Measurements from ENCODE around the gene TRABD. TPM values are rescaled to one million over a fixed set of nuclear protein-coding genes. Genes with fewer than 3 reads are reported as not detected.

TRABD gene
- total RNA-seq, 1 donor from 2014 or later = 33.1 TPM

DNA sequence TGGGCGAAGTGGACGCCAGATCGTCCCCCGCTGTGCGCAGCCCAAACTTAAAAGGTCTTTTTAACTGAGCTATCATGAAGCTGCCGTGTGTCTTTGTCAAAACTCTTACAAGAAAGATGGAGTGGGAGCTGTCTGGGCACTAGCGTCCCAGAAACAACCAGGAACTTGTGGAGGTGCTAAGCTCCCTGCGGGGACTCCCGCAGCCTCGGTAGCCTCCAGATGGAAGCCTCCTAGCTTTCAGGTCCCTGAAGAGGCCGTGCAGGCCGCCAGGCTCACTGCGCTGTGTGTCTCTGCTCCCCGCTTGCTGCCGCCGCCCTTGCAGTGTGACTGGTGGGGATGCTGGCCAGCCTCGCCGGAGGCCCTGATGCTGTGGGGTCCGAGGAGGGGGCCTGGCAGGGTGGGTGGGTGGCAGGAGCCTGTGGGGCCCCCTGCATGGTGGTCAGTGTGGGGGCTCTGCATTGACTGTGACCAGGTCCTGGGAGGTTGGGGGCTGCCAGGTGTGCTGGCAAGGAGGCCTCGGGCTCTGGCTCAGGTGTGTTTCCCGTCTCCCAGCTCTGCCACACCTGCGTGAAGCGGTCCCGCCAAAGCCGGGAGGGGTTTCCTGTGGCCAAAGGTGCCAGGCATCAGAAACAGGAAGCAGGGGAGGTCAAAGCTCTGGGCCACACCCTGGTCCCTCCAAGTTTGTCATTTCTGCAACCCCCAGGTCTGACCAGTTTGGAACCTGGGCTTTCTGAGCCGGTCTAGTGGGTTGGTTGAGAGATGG is 1.2 kb downstream of the TRABD start:
- peaks cover 3% of the 10 kb centered on the region for H3K4me1 Mint-ChIP-seq (ENCODE audit: unreplicated experiment)
- H3K4me3 Mint-ChIP-seq (ENCODE audit: unreplicated experiment) = peak overlapping the region; percentile 92
- H3K9me3 Mint-ChIP-seq (ENCODE audit: unreplicated experiment) = no peaks in the 10 kb centered on the region
- peaks cover 3% of the 10 kb centered on the region for H3K36me3 Mint-ChIP-seq (ENCODE audit: low read depth, unreplicated experiment)
- TF ChIP-seq, protein P1, sequence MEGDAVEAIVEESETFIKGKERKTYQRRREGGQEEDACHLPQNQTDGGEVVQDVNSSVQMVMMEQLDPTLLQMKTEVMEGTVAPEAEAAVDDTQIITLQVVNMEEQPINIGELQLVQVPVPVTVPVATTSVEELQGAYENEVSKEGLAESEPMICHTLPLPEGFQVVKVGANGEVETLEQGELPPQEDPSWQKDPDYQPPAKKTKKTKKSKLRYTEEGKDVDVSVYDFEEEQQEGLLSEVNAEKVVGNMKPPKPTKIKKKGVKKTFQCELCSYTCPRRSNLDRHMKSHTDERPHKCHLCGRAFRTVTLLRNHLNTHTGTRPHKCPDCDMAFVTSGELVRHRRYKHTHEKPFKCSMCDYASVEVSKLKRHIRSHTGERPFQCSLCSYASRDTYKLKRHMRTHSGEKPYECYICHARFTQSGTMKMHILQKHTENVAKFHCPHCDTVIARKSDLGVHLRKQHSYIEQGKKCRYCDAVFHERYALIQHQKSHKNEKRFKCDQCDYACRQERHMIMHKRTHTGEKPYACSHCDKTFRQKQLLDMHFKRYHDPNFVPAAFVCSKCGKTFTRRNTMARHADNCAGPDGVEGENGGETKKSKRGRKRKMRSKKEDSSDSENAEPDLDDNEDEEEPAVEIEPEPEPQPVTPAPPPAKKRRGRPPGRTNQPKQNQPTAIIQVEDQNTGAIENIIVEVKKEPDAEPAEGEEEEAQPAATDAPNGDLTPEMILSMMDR (IDR thresholded peaks at IDR 0.05; ENCODE audit: unreplicated experiment) = no peak
- no peak for DNase-seq (ENCODE audit: low spot score)
- no peak overlapping the region for H3K27ac Mint-ChIP-seq (ENCODE audit: unreplicated experiment)
- H3K27me3 Mint-ChIP-seq (ENCODE audit: unreplicated experiment) = peaks cover 8% of the 10 kb centered on the region

DNA sequence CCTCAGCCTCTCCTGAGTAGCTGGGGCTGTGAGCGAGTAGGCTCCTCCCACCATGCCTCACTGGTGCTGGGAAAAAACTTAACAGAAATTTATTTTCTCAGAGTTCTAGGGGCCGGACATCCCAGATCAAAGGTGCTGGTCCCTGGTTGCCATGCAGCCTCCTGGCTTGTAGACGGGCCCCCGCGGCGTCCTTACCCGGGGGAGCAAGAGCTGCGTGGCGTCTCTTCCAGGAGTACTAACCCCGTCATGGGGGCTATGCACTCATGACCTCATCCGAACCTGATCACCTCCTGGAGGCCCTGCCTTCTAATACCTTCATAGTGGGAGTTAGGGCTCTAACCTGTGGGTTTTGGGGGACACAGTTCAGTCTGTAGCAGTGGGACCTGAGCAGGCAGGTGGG is 2.6 kb downstream of the TRABD start:
- H3K9me3 Mint-ChIP-seq (ENCODE audit: unreplicated experiment) = no peaks in the 10 kb centered on the region
- H3K4me1 Mint-ChIP-seq (ENCODE audit: unreplicated experiment) = peaks cover 3% of the 10 kb centered on the region
- H3K36me3 Mint-ChIP-seq (ENCODE audit: low read depth, unreplicated experiment) = peaks cover 3% of the 10 kb centered on the region
- no peak for DNase-seq (ENCODE audit: low spot score)
- no peak overlapping the region for H3K27ac Mint-ChIP-seq (ENCODE audit: unreplicated experiment)
- no peak overlapping the region for H3K4me3 Mint-ChIP-seq (ENCODE audit: unreplicated experiment)
- TF ChIP-seq, protein P1 (IDR thresholded peaks at IDR 0.05; ENCODE audit: unreplicated experiment) = no peak
- H3K27me3 Mint-ChIP-seq (ENCODE audit: unreplicated experiment) = peaks cover 10% of the 10 kb centered on the region

DNA sequence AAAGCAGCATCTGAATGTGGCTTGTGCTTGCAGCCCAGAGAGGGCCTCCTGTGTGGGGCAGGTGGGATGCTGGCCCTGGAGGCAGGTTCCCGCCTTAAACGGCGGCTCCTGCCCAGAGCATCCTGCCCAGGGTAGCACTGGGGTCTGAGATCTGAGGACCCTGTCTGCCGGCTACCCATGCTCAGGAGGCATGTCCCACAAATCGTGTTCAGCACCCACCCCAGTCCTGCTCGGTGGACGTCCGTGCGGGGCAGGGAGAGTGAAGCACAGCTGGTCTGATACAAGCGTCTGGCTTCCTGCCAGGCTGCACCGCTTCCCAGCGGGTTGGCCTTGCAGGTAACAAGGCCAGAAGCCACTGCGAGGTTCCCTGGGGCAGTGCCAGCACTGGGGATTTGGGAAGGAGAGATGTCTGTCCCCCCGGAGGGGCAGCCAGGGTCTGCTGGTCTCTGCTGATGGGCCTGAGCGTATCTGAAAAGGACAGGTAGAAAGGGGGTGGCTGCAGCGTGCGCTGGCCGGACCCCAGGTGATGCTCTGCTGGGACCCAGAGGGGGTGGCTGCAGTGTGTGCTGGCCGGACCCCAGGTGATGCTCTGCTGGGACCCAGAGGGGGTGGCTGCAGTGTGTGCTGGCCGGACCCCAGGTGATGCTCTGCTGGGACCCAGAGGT is 3.6 kb downstream of the TRABD start:
- Mint-ChIP-seq H3K9me3 (ENCODE audit: unreplicated experiment) (no peaks in the 10 kb centered on the region), H3K4me1 (ENCODE audit: unreplicated experiment) (peaks cover 3% of the 10 kb centered on the region), H3K36me3 (ENCODE audit: low read depth, unreplicated experiment) (peaks cover 3% of the 10 kb centered on the region), H3K27ac (ENCODE audit: unreplicated experiment) (no peak overlapping the region), H3K27me3 (ENCODE audit: unreplicated experiment) (peaks cover 10% of the 10 kb centered on the region), H3K4me3 (ENCODE audit: unreplicated experiment) (no peak overlapping the region)
- no peak for DNase-seq (ENCODE audit: low spot score)
- TF ChIP-seq, protein P1 (IDR thresholded peaks at IDR 0.05; ENCODE audit: unreplicated experiment) = no peak

DNA sequence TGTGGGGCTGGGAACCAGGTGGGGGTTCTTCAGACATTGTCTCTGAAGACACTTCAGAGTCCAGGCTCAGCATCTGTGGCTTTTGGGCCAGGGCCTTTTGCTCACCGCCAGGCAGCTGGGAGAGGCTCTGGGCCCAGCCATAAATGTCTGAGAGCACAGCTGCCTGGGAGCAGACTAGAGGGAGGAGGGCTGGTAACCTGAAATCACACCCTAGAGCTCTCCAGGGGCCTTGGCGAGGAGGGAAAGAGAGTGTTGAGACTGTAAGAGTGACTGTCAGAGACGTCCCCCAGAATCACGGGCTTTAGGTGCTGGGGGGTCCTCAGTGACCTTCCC is 4.1 kb downstream of the TRABD start:
- Mint-ChIP-seq H3K27me3 (ENCODE audit: unreplicated experiment) (peaks cover 10% of the 10 kb centered on the region), H3K9me3 (ENCODE audit: unreplicated experiment) (no peaks in the 10 kb centered on the region), H3K4me3 (ENCODE audit: unreplicated experiment) (peak overlapping the region; percentile 59), H3K36me3 (ENCODE audit: low read depth, unreplicated experiment) (peaks cover 3% of the 10 kb centered on the region), H3K4me1 (ENCODE audit: unreplicated experiment) (peaks cover 3% of the 10 kb centered on the region), H3K27ac (ENCODE audit: unreplicated experiment) (no peak overlapping the region)
- DNase-seq (ENCODE audit: low spot score) = no peak
- TF ChIP-seq, protein P1 (IDR thresholded peaks at IDR 0.05; ENCODE audit: unreplicated experiment) = no peak

Measured in endothelial cell (in vitro differentiated cells).